Smooth muscle cell (in vitro differentiated cells): ENCODE measurements around the gene PTPN22. TPM values are rescaled to one million over a fixed set of nuclear protein-coding genes. Genes with fewer than 3 reads are reported as not detected.

Experiments
- DNase-seq: peaks from one replicate; lab custom pipeline; 2025; ENCODE audit not compliant: unreplicated experiment; lab: John Stamatoyannopoulos, UW
- H2AFZ ChIP-seq: fragments of 200-600 bp; sonication (generic); 2 replicates; pipeline ENCODE4 v1.6.0; 2016; ENCODE audit warnings: antibody characterized with exemption, low read depth, mild to moderate bottlenecking
- H3F3A ChIP-seq: fragments of 200-600 bp; sonication (generic); 2 replicates; pipeline ENCODE4 v1.6.0; 2017; ENCODE audit warnings: antibody characterized with exemption, low read depth
- H3K27ac ChIP-seq: fragments of 200-600 bp; sonication (generic); 2 replicates; pipeline ENCODE4 v1.5.1; 2016; ENCODE audit warnings: low read depth, mild to moderate bottlenecking
- H3K27me3 ChIP-seq: fragments of 200-600 bp; sonication (generic); 2 replicates; pipeline ENCODE4 v1.6.1; 2016; ENCODE audit warnings: low read depth, mild to moderate bottlenecking
- H3K36me3 ChIP-seq: fragments of 200-600 bp; sonication (generic); 2 replicates; pipeline ENCODE4 v1.5.1; 2016; ENCODE audit warnings: low read depth
- H3K4me1 ChIP-seq: fragments of 200-600 bp; sonication (generic); 2 replicates; pipeline ENCODE4 v1.5.1; 2016; ENCODE audit warnings: low read depth
- H3K4me2 ChIP-seq: fragments of 200-600 bp; sonication (generic); 2 replicates; pipeline ENCODE4 v1.6.0; 2016; ENCODE audit warnings: mild to moderate bottlenecking
- H3K4me3 ChIP-seq: fragments of 200-600 bp; sonication (generic); 2 replicates; pipeline ENCODE4 v1.5.1; 2016; ENCODE audit warnings: mild to moderate bottlenecking
- H3K79me2 ChIP-seq: fragments of 200-600 bp; sonication (generic); 2 replicates; pipeline ENCODE4 v1.6.0; 2016; ENCODE audit warnings: low read depth, mild to moderate bottlenecking
- H3K9ac ChIP-seq: fragments of 200-600 bp; sonication (generic); 2 replicates; pipeline ENCODE4 v1.6.0; 2016; ENCODE audit warnings: low read depth
- H3K9me3 ChIP-seq: fragments of 200-600 bp; sonication (generic); replicated peaks from 2 replicates; pipeline ENCODE4 v1.5.1; 2016; ENCODE audit warnings: low read depth
- H4K20me1 ChIP-seq: fragments of 200-600 bp; sonication (generic); 2 replicates; pipeline ENCODE4 v1.6.0; 2016; ENCODE audit warnings: low read depth
- WGBS: methylation state at CpG from one replicate; pipeline ENCODE4 v1.1.7; 2016; ENCODE audit warnings: low lambda C conversion rate; 5-methylcytosine and 5-hydroxymethylcytosine counted together
- polyA plus RNA-seq: library from polyadenylated mRNA; unstranded; fragments of >200 nt; fragmentation: Nextera tagmentation; extraction: Ambion mirVana; gene quantifications from 2 replicates; pipeline ENCODE4 v1.2.1, GENCODE V29; 2016
- total RNA-seq: library from RNA; depleted of rRNA; stranded (reverse); fragments of >200 nt; gene quantifications from 2 replicates; pipeline ENCODE4 v1.2.3, GENCODE V29; 2014
- TF ChIP-seq, protein P1 (sequence below): fragments of 200-600 bp; sonication (generic); IDR thresholded peaks from 2 replicates; pipeline ENCODE4 v1.5.1; 2017; ENCODE audit warnings: borderline replicate concordance, mild to moderate bottlenecking, antibody characterized with exemption; ENCODE audit not compliant: insufficient read depth, poor library complexity, severe bottlenecking

The PTPN22 gene
- total and polyA plus RNA-seq, 2 experiments from 2014 or later = not detected

DNA sequence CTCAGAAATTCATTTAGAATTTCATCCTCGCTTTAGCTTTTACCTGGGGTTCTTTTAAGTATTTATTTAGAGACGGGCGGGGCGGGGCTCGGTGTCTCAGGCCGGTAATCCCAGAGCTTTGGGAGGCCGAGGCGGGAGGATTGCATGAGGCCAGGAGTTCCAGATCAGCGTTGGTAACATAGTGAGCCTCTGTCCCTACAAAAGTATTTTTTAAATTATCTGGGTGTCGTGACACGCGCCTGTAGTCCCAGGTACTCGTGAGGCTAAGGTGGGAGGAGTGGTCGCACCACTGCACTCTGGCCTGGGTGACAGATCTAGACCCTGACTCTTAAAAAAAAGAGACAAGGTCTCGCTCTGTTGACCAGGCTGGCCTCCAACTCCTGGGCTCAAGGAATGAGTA lies 58.3 kb downstream of the PTPN22 start:
- Histone ChIP-seq H3K36me3 (no peaks in the 10 kb centered on the region), H3K79me2 (peaks cover 38% of the 10 kb centered on the region), H3K9ac (no peak overlapping the region), H3K27ac (no peak overlapping the region), H2AFZ (peak overlapping the region; percentile 95), H3K4me3 (no peak overlapping the region), H3F3A (no peaks in the 10 kb centered on the region), H3K9me3 (no peaks in the 10 kb centered on the region), H3K4me2 (peak overlapping the region; percentile 89), H4K20me1 (peaks cover 32% of the 10 kb centered on the region), H3K27me3 (no peaks in the 10 kb centered on the region), H3K4me1 (peaks cover 28% of the 10 kb centered on the region)
- TF ChIP-seq, protein P1, sequence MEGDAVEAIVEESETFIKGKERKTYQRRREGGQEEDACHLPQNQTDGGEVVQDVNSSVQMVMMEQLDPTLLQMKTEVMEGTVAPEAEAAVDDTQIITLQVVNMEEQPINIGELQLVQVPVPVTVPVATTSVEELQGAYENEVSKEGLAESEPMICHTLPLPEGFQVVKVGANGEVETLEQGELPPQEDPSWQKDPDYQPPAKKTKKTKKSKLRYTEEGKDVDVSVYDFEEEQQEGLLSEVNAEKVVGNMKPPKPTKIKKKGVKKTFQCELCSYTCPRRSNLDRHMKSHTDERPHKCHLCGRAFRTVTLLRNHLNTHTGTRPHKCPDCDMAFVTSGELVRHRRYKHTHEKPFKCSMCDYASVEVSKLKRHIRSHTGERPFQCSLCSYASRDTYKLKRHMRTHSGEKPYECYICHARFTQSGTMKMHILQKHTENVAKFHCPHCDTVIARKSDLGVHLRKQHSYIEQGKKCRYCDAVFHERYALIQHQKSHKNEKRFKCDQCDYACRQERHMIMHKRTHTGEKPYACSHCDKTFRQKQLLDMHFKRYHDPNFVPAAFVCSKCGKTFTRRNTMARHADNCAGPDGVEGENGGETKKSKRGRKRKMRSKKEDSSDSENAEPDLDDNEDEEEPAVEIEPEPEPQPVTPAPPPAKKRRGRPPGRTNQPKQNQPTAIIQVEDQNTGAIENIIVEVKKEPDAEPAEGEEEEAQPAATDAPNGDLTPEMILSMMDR = no peak
- DNase-seq = no peak
- WGBS = 96% methylated on average over 15 of the region's 15 CpGs

DNA sequence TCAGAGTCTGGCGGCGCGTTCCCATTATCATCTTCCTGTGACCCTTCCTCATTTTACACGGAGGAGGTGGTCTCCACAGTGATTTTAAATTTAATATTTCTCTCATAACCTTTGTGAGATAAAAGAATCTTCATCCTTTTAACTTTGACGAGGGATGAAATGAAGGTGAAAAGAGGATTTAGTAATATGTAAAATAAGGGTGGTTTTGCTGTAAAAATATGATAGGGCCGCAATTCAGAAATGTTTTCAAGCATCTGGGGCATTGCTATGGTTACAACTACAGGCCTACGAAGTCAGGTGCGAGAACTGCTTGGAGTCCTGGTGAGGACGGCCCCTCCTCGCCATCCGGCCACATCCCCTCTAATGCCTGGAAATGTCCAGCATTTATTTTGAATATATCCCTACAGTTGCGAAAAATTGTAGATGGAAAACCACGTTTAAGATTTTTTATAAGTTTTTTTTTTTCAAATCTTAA lies 58.8 kb downstream of the PTPN22 start:
- H3K27me3 ChIP-seq = no peaks in the 10 kb centered on the region
- DNase-seq = no peak
- no peaks in the 10 kb centered on the region for H3K9me3 ChIP-seq
- H3K4me1 ChIP-seq = peaks cover 28% of the 10 kb centered on the region
- peaks cover 33% of the 10 kb centered on the region for H4K20me1 ChIP-seq
- peak overlapping the region; percentile 78 for H3K27ac ChIP-seq
- peak overlapping the region; percentile 84 for H3K4me3 ChIP-seq
- H3K79me2 ChIP-seq = peaks cover 43% of the 10 kb centered on the region
- H3F3A ChIP-seq = no peaks in the 10 kb centered on the region
- TF ChIP-seq, protein P1 = no peak
- peak overlapping the region; percentile 74 for H3K9ac ChIP-seq
- WGBS = 37% methylated on average over 13 of the region's 13 CpGs
- peak overlapping the region; percentile 89 for H3K4me2 ChIP-seq
- H3K36me3 ChIP-seq = no peaks in the 10 kb centered on the region
- peak overlapping the region; percentile 95 for H2AFZ ChIP-seq

DNA sequence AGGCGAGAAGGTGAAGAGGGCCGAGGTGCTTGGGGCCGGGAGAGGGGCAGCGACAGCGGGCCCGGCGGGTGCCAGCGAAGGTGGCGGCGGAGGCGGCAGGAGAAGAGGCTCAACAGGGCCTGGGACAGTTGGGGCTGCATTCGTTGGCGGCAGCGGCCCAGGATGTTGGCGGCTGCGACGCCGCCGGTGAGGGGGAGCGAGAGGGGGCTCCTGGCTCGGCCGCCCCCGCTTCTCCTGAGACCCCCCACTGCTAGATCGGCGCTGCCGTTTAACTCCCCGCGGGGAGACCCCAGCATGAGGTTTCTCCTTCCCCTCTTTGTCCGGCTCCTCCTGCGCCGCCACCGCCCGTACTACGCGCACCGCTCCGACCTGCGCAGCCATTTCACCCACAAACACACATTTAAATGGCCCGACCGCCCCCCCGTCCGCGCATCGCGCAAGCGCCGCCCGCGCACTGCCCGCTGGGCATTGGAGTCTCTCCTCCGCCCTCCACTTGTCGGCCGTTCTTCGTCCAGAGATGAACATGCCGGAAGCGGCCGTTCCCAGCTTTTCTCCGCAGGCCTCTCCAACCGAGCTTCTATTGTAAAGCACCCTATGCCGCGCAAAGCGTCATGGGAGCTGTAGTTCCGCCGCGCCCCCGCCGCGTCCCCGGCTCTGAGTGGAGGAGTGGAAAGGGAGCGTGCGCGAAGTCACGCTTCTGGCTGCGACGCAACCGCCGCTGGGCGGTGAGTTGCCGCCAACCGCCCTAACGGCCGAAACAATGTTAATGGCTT lies 59.4 kb downstream of the PTPN22 start, which contains the start of gene RSBN1:
Gene RSBN1 (minus strand): TSS at position 589 of the 773 bp plus-strand sequence. CDS start 64 bp downstream, at position 525.
- H3K9me3 ChIP-seq = no peaks in the 10 kb centered on the region
- H3K4me1 ChIP-seq = peaks cover 28% of the 10 kb centered on the region
- peaks cover 33% of the 10 kb centered on the region for H4K20me1 ChIP-seq
- H3K4me2 ChIP-seq = peak within 1 kb of the TSS; percentile 92
- WGBS = 1% methylated on average over 66 of the region's 82 CpGs
- H3K27me3 ChIP-seq = no peaks in the 10 kb centered on the region
- peak within 1 kb of the TSS; percentile 84 for H3K4me3 ChIP-seq
- peak; percentile 93 for DNase-seq
- peak within 1 kb of the TSS; percentile 78 for H3K27ac ChIP-seq
- H3F3A ChIP-seq = no peaks in the 10 kb centered on the region
- H3K9ac ChIP-seq = peak within 1 kb of the TSS; percentile 90
- H2AFZ ChIP-seq = peak within 1 kb of the TSS; percentile 95
- peaks cover 49% of the 10 kb centered on the region for H3K79me2 ChIP-seq
- TF ChIP-seq, protein P1 = no peak
- H3K36me3 ChIP-seq = no peaks in the 10 kb centered on the region
